ENCODE data around the gene NFASC.
A peak's percentile ranks its signal among the peaks of the same experiment; 100 is the strongest.

The NFASC gene

DNA sequence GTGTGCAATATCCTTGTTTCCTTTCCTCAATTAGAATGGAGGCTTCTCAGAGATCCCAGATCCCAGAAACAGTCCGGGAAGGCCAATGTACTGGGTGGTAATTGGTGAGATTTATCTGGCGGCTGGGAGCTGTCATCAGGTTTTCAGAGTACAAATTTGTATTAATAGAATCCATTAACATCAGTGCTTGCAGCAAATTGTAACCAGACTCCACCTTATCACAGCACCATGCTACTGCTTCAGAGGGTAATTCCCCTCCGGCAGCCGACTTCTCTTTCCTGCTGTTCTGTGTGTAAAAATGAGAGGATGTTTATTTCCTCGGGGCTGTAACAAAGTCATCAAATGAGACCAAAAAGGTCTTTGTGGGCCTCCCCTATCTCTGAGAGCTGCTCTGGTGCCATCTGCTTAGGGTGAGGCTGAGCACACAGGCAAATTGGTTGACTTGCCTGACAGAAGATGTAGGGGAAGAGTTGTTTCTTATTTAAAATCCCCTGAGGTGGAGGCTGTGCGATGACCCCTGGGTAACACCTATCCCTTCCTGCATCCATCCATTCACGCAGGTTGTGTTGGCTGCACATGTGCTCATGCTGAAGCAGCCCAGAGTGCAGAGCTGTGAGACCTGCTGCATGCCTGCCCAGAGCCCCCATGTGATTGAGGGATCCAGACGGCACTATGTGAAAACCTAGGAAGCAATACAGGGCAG, 19.2 kb downstream of the NFASC start:
- DNase-seq: no peak

DNA sequence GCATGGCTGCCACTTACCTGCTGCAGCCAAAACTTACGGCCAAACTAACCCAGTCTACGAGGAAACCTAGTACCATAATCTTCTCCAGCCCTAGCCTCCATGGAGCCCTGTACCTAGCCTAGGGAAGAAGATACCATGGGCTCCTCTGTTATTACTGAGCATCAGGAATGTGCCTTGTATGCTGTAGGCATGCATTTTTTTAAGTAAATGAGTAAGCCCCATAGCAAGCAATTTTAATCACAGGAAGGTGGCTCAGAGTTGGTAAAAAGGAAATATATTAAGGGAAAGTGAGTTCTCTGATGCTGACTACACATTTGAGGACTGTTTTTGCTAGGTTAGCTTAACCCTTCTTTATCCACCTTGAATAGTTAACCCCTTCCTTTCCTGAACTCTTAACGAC, 21.2 kb downstream of the NFASC start:
- peak; percentile 12 for DNase-seq

DNA sequence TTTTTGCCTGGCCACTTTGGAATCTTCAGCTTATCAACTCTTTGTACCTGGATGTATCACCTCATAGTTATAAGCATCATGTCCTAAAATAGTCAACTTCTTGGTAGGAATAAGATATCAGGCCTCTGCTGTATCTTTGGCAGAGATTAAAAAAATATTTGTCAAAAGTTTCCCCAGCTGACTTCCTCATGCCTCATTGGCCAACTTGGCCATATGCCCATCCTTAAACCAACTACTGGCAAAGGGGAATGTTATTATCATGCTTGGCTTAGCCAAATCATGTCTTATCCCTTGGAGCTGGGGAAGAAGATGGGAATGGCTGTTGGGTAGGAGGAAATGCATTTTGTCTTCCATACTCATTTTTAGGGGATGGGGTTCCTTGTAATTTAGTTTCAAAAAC, 23.4 kb downstream of the NFASC start:
- peak; percentile 26 for DNase-seq

DNA sequence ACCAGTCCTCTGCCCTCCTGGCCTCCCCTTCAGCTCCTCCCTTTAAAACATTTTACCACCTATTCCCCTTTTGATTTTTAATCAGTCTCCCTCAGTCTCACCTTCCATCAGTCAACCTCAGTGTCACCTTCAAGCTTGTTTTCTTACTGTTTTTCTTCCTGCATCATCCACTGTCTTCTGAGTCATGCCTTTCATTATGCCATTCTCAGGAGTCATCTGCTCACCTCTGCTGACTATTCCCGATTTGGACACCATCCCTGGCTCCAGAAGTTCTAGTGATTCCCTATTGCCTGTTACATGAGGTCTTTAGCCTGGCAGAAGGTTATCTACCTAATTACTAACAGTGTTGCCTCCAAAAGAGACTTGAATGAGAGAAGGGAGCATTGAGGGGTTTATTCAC, 23.9 kb downstream of the NFASC start:
- no peak for DNase-seq

DNA sequence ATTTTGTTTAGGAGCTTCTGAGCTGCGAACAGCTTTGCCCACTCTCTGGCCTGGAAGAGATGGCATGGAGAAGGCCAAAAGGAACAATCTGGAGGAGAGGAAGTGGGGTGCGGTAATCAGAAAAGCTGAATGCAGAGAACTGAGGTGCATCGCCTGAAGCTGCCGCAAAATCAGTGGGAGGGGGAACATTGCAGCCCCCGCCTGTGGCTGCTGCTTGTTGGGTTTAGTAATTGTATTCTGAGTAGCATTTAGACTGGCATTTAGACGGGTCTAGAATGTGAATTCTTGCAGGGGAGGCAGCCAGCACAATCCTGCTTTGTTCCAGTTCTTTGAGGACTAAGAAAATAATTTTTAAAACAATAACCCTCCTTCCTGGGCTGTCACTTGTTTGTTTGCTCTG, 25.4 kb downstream of the NFASC start:
- no peak for DNase-seq

DNA sequence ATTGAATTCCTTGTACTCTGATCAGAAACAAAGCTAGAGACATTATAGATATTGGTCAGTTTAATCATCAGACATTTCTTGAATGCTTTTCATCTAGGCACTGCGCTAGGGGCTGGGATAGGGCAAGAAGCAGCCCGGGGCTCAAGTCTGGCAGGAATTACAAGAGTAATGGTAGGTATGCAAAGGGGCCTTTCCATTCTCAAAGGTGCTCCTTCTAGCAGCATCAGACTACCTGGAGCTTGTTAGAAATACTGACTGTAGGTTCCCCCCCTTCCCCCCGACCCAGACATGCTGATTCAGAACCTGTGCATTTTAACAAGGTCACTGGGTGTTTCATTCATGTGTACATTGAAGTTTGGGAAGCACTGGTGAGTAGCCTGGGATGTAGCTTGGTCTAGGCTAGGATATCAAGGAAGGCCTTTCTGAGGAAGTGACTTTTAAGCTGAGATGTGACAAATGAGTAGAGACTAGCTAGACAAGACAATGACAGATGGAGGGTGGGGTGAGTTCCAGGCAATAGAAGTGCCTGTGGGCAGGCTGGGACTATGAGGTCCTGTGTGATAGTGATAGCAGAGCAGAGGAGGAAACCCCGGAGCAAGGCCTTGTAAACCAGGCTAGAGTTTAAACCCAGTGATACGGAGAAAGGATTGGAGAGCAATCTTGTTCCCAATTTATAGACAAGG, 26.3 kb downstream of the NFASC start:
- DNase-seq: no peak

DNA sequence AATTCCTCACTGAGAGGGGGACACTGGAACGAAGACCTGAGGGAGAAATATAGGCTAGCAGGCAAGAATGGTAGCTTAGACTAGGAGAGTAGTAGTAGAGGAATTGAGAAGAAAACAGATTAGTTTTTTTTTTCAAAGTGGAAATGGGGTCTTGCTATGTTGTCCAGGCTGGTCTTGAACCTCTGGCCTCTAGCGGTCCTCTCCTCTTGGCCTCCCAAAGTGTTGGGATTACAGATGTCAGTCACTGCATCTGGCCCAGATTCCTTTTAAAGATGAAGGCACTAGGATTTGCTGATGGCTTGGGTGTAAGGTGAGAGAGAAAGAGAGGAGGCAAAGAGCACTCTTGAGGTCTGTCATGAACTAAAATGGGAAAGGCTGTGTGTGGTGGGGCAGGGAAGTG, 30.1 kb downstream of the NFASC start:
- no peak for DNase-seq

DNA sequence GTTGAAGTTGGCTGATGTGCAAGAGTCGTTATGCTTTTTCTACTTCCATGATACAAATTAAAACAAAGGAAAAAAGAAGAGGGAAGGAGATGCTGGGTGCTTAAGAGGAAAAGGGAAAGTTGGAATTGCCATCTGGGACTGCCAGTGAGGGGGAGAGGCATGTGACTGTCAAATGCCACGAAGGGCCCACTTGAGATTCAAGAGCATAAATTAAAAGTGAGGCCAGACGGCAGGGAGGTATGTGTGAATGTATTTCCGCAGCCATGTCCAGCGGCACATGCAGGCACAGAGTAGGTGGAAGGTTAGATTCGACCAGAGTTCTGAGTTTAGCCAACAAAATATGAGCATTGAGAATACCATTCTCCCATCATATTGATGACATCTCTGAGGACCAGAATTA, 32.0 kb downstream of the NFASC start:
- no peak for DNase-seq

DNA sequence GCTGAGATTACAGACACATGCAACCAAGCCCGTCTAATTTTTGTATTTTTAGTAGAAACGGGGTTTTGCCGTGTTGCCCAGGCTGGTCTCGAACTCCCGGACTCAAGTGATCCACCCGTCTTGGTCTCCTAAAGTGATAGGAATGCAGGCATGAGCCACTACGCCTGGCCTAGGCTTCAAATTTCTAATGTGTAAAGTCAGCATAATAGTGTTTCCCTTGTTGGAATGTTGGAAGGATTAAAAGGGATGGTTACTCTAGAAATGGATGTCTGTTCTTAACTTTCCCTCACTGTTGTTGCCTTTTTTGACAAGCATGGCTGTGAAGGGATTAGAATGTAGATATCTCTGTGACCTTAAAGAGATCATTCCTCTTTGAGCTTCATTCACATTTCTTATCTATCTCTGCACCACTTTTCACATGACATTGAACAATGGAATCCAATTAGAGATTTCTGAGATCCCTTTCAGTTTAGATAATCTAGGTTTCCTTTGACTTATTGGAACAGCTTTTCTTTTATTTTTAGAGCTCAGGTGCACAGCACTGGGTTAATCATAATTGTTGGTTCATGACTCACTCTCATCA, 33.7 kb downstream of the NFASC start:
- DNase-seq: no peak

DNA sequence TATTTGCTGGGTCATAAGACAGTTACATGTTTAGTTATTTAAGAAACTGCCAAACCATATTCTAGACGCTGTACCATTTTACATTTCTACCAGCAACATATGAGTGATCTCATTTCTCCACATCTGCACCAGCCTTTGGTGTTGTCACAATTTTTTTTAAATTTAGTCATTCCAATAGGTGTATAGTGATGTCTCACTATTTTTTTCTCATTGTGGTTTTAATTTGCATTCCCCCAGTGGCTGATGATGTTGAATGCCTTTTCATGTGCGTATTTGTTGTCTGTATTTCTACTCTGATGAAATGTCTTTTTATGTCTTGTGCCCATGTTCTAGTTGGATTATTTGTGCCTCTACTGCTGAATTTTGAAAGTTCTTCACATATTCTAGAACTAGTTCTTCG, 38.4 kb downstream of the NFASC start:
- DNase-seq: no peak

DNA sequence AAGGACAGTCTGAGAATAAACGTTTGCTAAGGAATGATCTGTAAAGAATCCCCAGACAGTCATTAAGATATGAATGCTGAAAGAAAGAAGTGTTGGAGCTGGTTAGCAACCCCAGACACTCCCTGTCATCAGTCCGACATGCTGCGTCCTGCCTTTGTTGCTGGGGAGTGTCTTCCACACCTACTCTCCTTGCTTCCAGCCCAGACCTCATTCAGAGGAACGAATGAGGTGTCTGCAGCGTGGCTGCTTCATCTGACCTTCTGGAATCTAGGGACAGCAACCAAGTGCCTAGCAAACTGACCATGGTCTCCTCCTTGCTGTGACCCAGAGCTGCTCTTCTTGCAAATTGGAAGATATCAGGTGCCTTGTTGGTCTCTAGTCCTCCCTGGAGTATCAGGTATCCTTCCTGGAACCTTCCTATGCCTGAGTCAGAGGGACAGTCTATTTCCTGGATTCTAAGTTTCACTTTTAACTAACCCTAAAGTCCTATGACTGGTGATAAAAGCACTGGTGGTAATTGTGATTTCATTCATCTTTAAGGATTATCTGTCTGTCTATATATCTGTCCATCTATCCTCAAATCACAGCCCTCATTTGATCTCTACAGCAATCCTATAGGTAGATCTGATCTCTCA, 45.3 kb downstream of the NFASC start:
- no peak for DNase-seq

DNA sequence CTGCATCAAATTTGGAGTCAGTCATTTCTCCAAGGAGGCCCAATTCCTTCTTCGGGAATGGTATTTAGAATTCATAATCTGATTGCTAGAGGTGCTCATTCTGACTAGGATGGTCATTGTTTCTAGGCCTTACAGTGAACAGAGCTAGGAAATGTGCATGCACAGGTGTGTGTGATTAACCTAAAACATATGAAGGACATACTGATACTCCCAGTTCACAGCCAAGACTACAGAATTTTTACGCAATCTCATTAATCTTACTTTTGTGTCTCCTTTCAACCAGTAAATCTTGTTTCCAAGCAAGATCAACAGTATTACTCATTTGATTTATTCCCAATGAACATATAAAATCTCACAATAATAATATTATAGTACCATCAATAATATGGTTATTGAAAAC, 47.1 kb downstream of the NFASC start:
- DNase-seq: no peak

DNA sequence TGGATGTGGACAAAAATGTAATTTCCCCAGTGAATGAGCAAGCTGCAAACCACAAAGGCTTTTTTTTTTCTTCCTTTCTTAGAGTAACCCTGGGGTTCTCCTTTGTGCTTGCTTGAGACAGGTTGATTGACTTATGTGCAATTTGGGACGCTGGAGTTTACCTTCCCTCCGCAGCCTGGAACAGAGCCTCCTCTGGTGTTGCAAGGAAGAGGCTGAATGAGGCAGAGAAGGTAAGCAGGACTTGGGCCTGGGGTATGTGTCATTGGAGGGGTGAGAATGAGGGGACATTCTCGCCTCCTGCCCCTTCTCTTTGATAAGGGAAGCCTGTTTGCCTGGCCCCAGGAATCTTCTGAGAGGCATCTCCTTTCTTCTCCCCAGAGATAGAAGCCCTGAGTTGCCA, 49.8 kb downstream of the NFASC start:
- no peak for DNase-seq

DNA sequence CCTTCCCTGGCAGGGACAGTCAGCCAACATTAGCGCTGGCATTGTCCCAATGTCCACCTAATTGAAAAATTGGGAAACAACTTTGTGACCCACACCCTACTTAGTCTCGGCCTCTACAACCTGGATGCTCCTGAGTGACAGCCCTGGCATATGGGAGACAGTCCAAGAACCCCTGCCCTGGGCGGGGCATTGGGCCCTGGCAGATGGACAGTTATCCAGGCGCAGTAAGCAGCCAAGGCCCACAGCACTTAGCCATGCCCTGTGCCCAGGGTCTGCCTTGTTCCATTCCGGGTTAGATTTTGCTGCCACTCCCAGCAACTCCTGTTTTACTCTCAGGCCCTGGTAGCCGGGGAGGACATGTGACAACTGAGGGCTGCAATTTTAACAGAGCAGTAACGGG, 50.3 kb downstream of the NFASC start:
- DNase-seq: no peak

DNA sequence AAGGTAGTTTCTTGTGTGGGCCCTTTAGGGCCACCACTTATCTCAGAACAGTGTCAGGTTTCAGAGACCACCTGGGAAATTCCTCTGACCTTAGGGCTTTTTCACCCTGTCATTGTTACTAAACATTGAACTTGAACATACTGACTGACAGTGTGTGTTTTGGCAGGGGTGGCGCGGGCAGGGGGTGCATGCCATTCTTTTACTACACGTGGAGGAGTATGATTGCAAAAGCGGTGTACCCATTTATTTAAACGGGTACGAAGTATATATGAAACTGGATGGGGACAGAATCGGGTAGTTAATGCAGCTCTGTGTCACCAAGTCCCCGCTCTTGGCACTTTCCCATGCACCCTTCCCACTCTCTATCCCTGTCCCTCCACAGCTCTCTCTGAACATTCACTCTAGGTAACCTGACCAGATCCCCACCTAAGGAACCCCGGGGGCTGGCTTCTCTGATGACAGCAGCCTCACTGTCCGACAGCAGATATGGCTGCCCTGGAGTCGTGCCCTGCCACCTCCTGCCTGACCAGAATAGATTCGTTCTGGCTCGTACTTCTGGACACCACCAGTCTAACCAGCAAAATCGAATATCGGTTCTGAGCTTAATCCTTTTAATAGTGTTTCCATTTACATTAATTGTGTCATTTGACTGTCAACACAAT, 51.3 kb downstream of the NFASC start:
- no peak for DNase-seq

DNA sequence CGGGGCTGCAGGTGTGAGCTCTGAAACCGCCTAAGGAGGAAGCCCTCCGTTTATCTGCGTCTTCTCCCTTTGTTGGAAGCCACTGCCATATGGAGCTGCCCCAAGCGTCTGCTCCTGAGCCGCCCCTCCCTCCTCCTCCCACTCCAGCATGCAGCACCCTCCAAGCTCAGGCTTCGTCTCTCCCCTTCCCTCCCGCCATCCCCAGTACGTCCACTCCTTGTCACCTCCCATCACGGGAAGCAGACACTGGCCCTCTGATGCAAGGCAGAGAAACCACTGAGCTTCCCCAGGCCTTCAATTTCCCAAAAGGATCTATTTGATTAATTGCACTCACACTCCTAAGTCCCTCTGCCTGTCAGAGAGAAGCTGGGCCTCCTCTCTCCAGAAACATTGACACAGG, 52.5 kb downstream of the NFASC start:
- no peak for DNase-seq

DNA sequence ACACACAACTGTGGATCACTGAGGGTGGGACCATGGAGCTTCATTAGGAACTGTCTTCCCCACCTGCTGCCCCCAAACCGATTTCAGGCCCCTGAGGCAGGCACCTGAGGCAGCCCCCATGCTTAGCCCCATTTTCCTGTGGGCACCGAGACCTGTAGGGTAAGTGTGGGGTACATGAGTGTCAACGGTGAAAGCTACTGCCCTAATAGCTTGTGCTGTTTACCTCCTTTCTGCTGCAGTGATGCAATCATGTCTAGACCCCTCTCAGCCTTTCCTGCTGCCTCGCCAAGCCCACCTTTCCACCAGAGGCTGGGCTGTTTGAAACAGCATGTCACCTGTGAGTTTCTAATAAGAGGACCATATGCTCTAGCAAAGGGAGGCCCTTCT, 53.0 kb downstream of the NFASC start:
- no peak for DNase-seq

DNA sequence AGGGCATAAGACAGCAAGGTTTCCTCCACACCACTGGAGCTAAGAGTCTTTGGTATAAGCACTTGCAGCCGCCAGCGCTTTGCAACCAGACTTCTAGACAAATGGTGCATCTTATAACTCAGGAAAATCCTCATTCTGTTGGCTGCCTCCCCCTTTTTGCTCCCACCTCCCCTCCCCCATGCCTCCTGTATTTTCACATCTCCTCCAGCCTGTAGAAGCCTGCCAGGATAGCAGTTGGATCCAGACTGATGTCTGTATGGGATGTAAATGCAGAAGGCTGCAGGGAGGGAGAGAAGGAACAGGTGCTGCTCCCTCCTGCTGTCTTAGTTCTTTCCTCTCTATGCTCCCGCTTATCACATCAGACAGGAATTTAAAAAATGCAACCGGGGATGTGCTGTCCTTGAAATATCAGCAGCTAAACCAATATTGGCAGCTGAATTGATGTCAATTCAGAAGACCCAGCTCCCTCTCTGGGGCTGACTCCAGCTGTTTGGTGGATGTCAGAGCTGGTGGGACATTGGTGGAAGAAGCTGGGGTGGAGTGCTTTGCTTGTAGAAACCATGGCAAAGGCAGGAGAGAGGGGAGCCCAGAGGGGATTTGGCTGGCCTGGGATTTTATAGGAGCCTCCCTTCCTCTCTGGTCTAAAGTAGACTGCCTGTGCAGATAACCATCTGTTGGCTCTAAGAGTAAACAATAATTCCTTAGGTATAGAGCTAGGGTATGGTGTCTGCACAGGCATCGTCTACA, 53.5 kb downstream of the NFASC start:
- peak; percentile 18 for DNase-seq

DNA sequence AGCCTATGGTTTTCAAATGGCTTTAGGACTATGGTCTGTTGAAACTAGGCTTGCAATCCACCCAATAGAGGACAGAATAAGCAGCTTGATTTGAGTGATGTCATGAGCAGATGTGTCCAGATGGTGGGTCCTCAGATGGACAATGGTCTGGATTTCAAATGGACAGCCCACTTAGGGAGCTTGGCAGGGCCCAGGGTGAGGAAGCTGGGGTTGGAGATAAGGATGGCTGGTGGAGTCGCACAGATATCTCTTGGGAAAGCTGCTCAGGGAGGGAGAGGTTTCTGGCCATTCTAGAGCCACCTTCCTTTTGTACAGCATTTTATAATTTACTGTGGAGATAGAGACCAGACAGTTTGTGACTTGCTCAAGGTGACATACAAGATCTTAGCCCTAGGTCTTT, 55.0 kb downstream of the NFASC start:
- no peak for DNase-seq

DNA sequence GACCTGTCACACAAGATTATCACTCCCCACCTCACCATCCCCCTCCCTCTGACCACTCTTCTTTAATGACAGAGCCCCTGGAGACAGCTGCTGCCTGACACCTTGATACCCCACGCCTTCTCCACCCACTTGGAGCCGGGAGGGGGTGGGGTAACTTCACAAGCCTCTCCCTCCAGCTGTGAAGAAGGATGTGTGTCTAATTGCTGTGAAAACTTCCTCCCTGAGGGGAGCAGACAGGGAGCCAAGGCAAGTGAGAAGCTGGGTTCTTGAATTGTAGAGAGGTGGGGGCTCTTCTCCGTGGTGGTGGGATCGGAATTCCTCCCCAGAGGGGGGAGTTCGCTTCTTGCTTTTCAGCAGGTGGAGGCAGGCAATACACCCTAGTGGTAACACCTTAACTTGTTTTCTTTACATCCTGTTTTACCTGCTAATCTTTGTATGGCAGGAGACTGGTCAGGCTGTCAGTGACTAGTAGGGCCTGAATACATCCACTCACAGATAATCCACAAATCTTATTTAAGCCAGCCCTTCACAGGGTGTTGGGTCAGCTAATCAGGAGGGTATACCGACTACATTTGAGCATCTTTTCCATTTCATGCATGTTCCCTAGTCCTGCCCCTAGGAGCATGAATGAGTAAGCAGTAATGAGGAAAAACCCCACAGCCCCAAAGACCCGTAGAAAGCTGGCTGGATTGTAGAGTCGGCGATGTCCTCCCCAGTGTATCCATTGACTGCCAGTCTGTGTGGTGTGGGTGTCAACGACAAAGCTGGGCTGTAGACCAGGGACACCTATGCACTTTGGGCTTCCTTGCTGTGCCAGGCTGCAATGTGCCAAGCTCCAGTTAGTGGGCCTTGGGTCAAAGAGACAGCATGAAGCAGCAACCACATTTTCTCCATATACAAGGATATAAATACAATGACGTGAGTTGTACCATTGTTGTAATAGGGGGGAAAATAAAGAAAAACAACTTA, 57.3 kb downstream of the NFASC start:
- DNase-seq: no peak

All from fibroblast of skin of scalp (primary cell).